Nephron (organoid): ENCODE results near the gene APCDD1.

Experiments
- H3K27ac Mint-ChIP-seq, 3 experiments: 2 replicates each; pipeline ENCODE4 v1.8.0; 2020; ENCODE audit warnings: mixed read lengths in 3 of 3, mild to moderate bottlenecking in 2 of 3, moderate library complexity in 1 of 3
- H3K27me3 Mint-ChIP-seq: 2 replicates; pipeline ENCODE4 v1.8.0; 2021; ENCODE audit warnings: low read depth, mild to moderate bottlenecking, moderate library complexity, mixed read lengths
- H3K36me3 Mint-ChIP-seq: 2 replicates; pipeline ENCODE4 v1.8.0; 2020; ENCODE audit warnings: low read depth, mixed read lengths
- H3K4me1 Mint-ChIP-seq: 2 replicates; pipeline ENCODE4 v1.8.0; 2020; ENCODE audit warnings: mixed read lengths
- H3K4me3 Mint-ChIP-seq, 3 experiments: 2 replicates each; pipeline ENCODE4 v1.8.0; 2020; ENCODE audit warnings: mild to moderate bottlenecking in 3 of 3, mixed read lengths in 3 of 3, moderate library complexity in 2 of 3
- H3K9me3 Mint-ChIP-seq: 2 replicates; pipeline ENCODE4 v1.8.0; 2020; ENCODE audit warnings: mixed read lengths
- CTCF ChIP-seq, 3 experiments: fragments of 200-600 bp; sonication (generic); IDR thresholded peaks; one replicate each; pipeline ENCODE4 v1.5.0; 2021; ENCODE audit warnings: antibody characterized with exemption in 3 of 3; ENCODE audit not compliant: unreplicated experiment in 3 of 3

The APCDD1 gene

DNA sequence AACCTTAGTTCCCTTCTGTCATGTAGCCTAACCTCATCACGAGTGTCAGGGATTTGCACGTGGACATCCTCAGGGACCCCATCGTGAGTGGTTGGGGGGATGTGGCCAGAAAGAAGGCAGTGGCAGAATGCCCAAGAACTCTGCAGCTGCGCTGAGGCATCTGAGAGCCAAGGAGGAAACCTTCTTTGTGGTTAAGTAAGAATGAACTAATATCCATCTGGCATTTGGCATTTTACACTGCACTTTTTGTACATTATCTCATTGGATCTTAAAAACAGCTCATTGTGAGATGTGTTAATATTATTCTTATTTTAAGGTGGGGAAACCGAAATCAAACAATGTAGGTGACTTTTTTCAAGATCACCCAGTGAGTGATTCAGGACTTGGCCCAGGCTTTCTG lies 32.6 kb upstream of the APCDD1 start:
- peaks cover 10% of the 10 kb centered on the region for H3K4me1 Mint-ChIP-seq
- H3K4me3 Mint-ChIP-seq = no peak overlapping the region
- no peak for TF ChIP-seq CTCF (IDR thresholded peaks at IDR 0.05; ENCODE audit: unreplicated experiment in 3 of 3)
- peaks cover 22% of the 10 kb centered on the region for H3K27me3 Mint-ChIP-seq
- peaks cover 14% of the 10 kb centered on the region for H3K9me3 Mint-ChIP-seq
- no peaks in the 10 kb centered on the region for H3K36me3 Mint-ChIP-seq
- H3K27ac Mint-ChIP-seq = no peak overlapping the region

DNA sequence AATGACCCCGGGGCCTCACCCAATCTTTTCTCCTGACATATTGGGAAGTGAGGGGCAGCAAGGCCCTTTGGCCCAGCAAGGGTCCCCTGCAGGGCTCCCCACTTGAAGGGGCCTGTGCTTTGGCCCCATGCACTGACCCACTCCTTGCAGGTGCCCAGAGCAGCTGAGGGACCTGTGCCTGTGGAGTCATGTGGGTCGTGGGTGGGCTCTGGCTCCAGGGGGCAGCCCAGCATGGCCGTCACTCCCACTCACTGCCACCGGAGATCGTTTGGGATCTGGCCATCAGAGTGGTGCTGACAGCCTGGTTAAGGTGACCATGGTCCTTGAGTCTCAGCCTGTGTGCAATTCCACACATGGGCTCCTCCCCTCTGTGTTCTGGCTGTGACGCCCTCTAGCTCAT lies 31.7 kb upstream of the APCDD1 start:
- Mint-ChIP-seq H3K4me3 (no peak overlapping the region), H3K9me3 (peaks cover 14% of the 10 kb centered on the region), H3K27ac (no peak overlapping the region), H3K4me1 (peaks cover 10% of the 10 kb centered on the region), H3K36me3 (no peaks in the 10 kb centered on the region), H3K27me3 (peaks cover 20% of the 10 kb centered on the region)
- no peak for TF ChIP-seq CTCF (IDR thresholded peaks at IDR 0.05; ENCODE audit: unreplicated experiment in 3 of 3)

DNA sequence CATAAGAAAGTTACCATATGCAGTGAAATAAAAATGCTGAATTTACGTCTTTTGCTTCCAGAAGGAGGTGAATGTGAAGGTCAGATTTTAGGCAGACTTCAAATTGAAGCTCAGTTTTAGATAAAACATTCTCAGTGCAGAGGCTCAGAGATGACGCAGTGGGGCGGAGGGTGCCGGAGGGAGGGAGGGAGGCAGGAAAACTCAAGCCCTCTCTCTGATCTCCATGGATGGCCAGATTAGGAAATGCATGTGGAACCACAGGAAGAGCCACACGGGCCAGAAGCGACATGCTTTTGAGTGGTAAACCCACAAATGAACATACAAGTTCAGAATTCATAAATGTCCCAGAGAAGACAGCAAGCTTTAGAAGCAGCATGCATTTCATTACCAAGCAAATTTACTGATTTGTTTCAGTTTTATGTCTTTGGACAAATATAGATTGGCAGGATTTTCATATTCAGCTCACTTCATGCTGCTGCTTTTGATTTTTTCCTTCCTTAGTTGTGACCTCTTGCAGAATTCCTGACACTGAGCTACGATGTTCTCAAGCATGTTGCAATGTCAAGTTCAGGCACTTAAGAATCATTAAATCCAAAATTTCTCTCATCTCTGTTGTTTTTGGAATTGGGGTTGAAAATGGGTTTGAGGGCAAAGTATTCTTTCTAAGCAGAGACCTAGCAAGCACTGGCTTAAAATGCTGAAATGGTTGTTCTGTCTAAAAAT lies 29.7 kb upstream of the APCDD1 start:
- no peaks in the 10 kb centered on the region for H3K36me3 Mint-ChIP-seq
- H3K4me1 Mint-ChIP-seq = peaks cover 20% of the 10 kb centered on the region
- H3K27me3 Mint-ChIP-seq = peaks cover 20% of the 10 kb centered on the region
- H3K4me3 Mint-ChIP-seq = no peak overlapping the region
- peak overlapping the region; percentile 34 to 57 (median 41) for H3K27ac Mint-ChIP-seq
- H3K9me3 Mint-ChIP-seq = peaks cover 10% of the 10 kb centered on the region
- no peak for TF ChIP-seq CTCF (IDR thresholded peaks at IDR 0.05; ENCODE audit: unreplicated experiment in 3 of 3)

DNA sequence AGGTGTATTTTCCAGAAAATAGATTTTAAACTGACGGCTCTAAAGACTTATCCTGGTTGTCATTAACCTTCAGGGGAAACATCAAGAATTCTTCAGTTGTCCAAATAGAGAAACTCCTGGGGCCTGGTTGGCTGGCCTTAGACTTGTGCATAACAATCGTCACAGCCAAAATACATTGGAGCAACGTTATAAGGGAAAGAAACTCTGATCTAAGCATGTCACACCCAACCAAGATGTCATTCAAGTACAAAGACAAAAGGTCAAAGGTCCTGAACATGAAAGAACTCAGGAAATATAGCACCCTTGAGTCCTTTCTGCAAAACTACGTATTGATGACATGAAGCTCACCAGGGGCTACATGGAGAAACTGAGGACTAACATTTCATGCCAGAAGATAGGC lies 23.8 kb upstream of the APCDD1 start:
- no peak overlapping the region for H3K4me3 Mint-ChIP-seq
- no peak for TF ChIP-seq CTCF (IDR thresholded peaks at IDR 0.05; ENCODE audit: unreplicated experiment in 3 of 3)
- H3K27ac Mint-ChIP-seq = no peak overlapping the region
- peaks cover 47% of the 10 kb centered on the region for H3K4me1 Mint-ChIP-seq
- H3K9me3 Mint-ChIP-seq = no peaks in the 10 kb centered on the region
- H3K27me3 Mint-ChIP-seq = peaks cover 12% of the 10 kb centered on the region
- no peaks in the 10 kb centered on the region for H3K36me3 Mint-ChIP-seq

DNA sequence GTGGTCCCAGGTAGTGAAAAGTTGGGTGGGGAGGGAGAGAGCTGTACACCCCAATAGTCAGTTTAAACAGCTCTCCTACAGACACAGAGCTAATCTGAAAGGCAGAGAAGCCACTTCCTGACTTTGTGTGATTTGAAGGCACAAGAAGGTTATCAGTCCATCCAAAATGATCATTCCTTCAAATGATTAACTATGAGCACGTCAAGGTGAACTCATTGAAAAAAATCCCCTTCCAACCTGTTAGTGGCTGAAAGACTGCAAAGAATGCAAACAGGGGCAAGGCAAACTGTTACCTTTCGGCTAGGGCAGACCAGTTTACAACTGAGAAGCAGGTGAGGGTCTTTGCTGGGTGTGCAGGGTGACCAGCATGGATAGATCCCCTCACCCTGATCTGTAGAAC lies 22.8 kb upstream of the APCDD1 start:
- peaks cover 47% of the 10 kb centered on the region for H3K4me1 Mint-ChIP-seq
- no peaks in the 10 kb centered on the region for H3K36me3 Mint-ChIP-seq
- no peaks in the 10 kb centered on the region for H3K9me3 Mint-ChIP-seq
- no peak for TF ChIP-seq CTCF (IDR thresholded peaks at IDR 0.05; ENCODE audit: unreplicated experiment in 3 of 3)
- no peak overlapping the region for H3K4me3 Mint-ChIP-seq
- H3K27me3 Mint-ChIP-seq = peaks cover 7% of the 10 kb centered on the region
- H3K27ac Mint-ChIP-seq = no peak overlapping the region

- no peaks in the 10 kb centered on the region for H3K9me3 Mint-ChIP-seq
- H3K27me3 Mint-ChIP-seq = peaks cover 7% of the 10 kb centered on the region
- peaks cover 47% of the 10 kb centered on the region for H3K4me1 Mint-ChIP-seq
- no peaks in the 10 kb centered on the region for H3K36me3 Mint-ChIP-seq
- no peak overlapping the region for H3K27ac Mint-ChIP-seq
- no peak overlapping the region for H3K4me3 Mint-ChIP-seq
- TF ChIP-seq CTCF (IDR thresholded peaks at IDR 0.05; ENCODE audit: unreplicated experiment in 3 of 3) = no peak
These were observed 21.7 kb upstream of the APCDD1 start for GRCh38 chr18:10432781-10433180.
